Astrocyte (in vitro differentiated cells and primary cell): ENCODE data around the gene SMARCA4.

Experiments
- CTCF ChIP-seq: IDR thresholded peaks from 2 replicates; pipeline ENCODE4 v1.5.1; 2011; ENCODE audit warnings: low read depth, mild to moderate bottlenecking, inconsistent platforms, low read length, moderate library complexity; ENCODE audit not compliant: insufficient read depth
- EZH2 ChIP-seq: IDR thresholded peaks from 2 replicates; pipeline ENCODE4 v1.6.1; 2012; ENCODE audit warnings: mild to moderate bottlenecking, low read length, inconsistent platforms; ENCODE audit not compliant: insufficient read depth

- TF ChIP-seq EZH2 (no peak), CTCF (no peak)
These were observed 30.2 kb downstream of the SMARCA4 start for GRCh38 chr19:10991076-10991475.
